Mesenchymal stem cell (in vitro differentiated cells and primary cell): ENCODE measurements around the gene CYB561D1.

Source experiments
- DNase-seq: peaks from one replicate; pipeline ENCODE4 v3.0.0-alpha.2; 2013
- H2AFZ ChIP-seq: one replicate; pipeline ENCODE4 v1.6.1; 2013; ENCODE audit warnings: low read depth, mild to moderate bottlenecking, control low read depth, inconsistent platforms, low read length, moderate library complexity
- H2AK5ac ChIP-seq: 2 replicates; pipeline ENCODE4 v1.6.1; 2013; ENCODE audit warnings: low read length, moderate library complexity, mild to moderate bottlenecking, inconsistent platforms; ENCODE audit not compliant: severe bottlenecking
- H2BK120ac ChIP-seq: one replicate; pipeline ENCODE4 v1.6.1; 2013; ENCODE audit warnings: low read depth, mild to moderate bottlenecking, inconsistent platforms, low read length, moderate library complexity
- H2BK12ac ChIP-seq, 2 experiments: one replicate each; pipeline ENCODE4 v1.6.1; 2013; ENCODE audit warnings: inconsistent platforms in 2 of 2, low read length in 2 of 2, mild to moderate bottlenecking in 2 of 2, moderate library complexity in 2 of 2, control low read depth in 1 of 2
- H2BK15ac ChIP-seq: one replicate; pipeline ENCODE4 v1.6.1; 2013; ENCODE audit warnings: mild to moderate bottlenecking, low read depth, inconsistent platforms; ENCODE audit not compliant: poor library complexity, severe bottlenecking
- H2BK5ac ChIP-seq: 2 replicates; pipeline ENCODE4 v1.6.1; 2013; ENCODE audit warnings: low read depth, mild to moderate bottlenecking, low read length, control low read depth, inconsistent platforms; ENCODE audit not compliant: poor library complexity, severe bottlenecking
- H3K14ac ChIP-seq, 2 experiments: one replicate each; pipeline ENCODE4 v1.6.1; 2013; ENCODE audit warnings: inconsistent platforms in 2 of 2, low read length in 2 of 2, control low read depth in 1 of 2, mild to moderate bottlenecking in 1 of 2, moderate library complexity in 1 of 2
- H3K18ac ChIP-seq, 2 experiments: one replicate each; pipeline ENCODE4 v1.6.1; 2013; ENCODE audit warnings: inconsistent platforms in 2 of 2, low read length in 2 of 2, control low read depth in 1 of 2, low read depth in 1 of 2, mild to moderate bottlenecking in 1 of 2
- H3K23ac ChIP-seq, 2 experiments: one replicate each; pipeline ENCODE4 v1.6.1; 2013; ENCODE audit warnings: inconsistent platforms in 2 of 2, low read length in 2 of 2, mild to moderate bottlenecking in 2 of 2, moderate library complexity in 2 of 2, control low read depth in 1 of 2
- H3K27ac ChIP-seq: 2 replicates; pipeline ENCODE4 v1.5.1; 2013; ENCODE audit warnings: mild to moderate bottlenecking, moderate library complexity, low read length, control low read depth, inconsistent platforms; ENCODE audit not compliant: poor library complexity, severe bottlenecking
- H3K27me3 ChIP-seq, 2 experiments: 2 replicates each; pipeline versions ENCODE4 v1.6.1 to v1.7.0; 2013; ENCODE audit warnings: low read length in 2 of 2, mild to moderate bottlenecking in 2 of 2, moderate library complexity in 2 of 2, control low read depth in 1 of 2, inconsistent platforms in 1 of 2; ENCODE audit not compliant: control insufficient read depth in 1 of 2, insufficient read depth in 1 of 2
- H3K36me3 ChIP-seq, 2 experiments: 2 replicates each; pipeline versions ENCODE4 v1.6.1 to v1.7.0; 2013; ENCODE audit warnings: low read length in 2 of 2, control low read depth in 1 of 2, inconsistent platforms in 1 of 2, low read depth in 1 of 2, mild to moderate bottlenecking in 1 of 2; ENCODE audit not compliant: insufficient read depth in 2 of 2, control insufficient read depth in 1 of 2
- H3K4ac ChIP-seq, 2 experiments: one replicate each; pipeline ENCODE4 v1.6.1; 2013; ENCODE audit warnings: inconsistent platforms in 2 of 2, low read length in 2 of 2, mild to moderate bottlenecking in 2 of 2, moderate library complexity in 2 of 2, control low read depth in 1 of 2, low read depth in 1 of 2
- H3K4me1 ChIP-seq: 2 replicates; pipeline ENCODE4 v1.6.1; 2013; ENCODE audit warnings: low read depth, low read length, control low read depth; ENCODE audit not compliant: control insufficient read depth, insufficient read depth
- H3K4me2 ChIP-seq: 2 replicates; pipeline ENCODE4 v1.6.1; 2013; ENCODE audit warnings: low read length, mild to moderate bottlenecking, inconsistent platforms; ENCODE audit not compliant: poor library complexity, severe bottlenecking
- H3K4me3 ChIP-seq, 2 experiments: 2 replicates each; pipeline versions ENCODE4 v1.5.1 to v1.7.0; 2013; ENCODE audit warnings: low read length in 2 of 2, mild to moderate bottlenecking in 2 of 2, control low read depth in 1 of 2, low read depth in 1 of 2; ENCODE audit not compliant: insufficient read depth in 1 of 2
- H3K79me1 ChIP-seq: replicated peaks from 2 replicates; pipeline ENCODE4 v1.6.1; 2013; ENCODE audit warnings: mild to moderate bottlenecking, control low read depth, low read length, inconsistent platforms; ENCODE audit not compliant: poor library complexity, severe bottlenecking
- H3K9ac ChIP-seq: 2 replicates; pipeline ENCODE4 v1.7.0; 2013; ENCODE audit warnings: mild to moderate bottlenecking, low read length, moderate library complexity
- H3K9me3 ChIP-seq: 2 replicates; pipeline ENCODE4 v1.7.0; 2013; ENCODE audit warnings: mild to moderate bottlenecking, low read length; ENCODE audit not compliant: control insufficient read depth
- H4K8ac ChIP-seq: one replicate; pipeline ENCODE4 v1.6.1; 2013; ENCODE audit warnings: inconsistent platforms, mild to moderate bottlenecking, low read length, moderate library complexity
- H4K91ac ChIP-seq: one replicate; pipeline ENCODE4 v1.6.1; 2013; ENCODE audit warnings: mild to moderate bottlenecking, low read length, inconsistent platforms
- WGBS: methylation state at CpG from one replicate; pipeline ENCODE4 v1.1.7; 2013; ENCODE audit warnings: mixed read lengths; 5-methylcytosine and 5-hydroxymethylcytosine counted together

Gene CYB561D1

DNA sequence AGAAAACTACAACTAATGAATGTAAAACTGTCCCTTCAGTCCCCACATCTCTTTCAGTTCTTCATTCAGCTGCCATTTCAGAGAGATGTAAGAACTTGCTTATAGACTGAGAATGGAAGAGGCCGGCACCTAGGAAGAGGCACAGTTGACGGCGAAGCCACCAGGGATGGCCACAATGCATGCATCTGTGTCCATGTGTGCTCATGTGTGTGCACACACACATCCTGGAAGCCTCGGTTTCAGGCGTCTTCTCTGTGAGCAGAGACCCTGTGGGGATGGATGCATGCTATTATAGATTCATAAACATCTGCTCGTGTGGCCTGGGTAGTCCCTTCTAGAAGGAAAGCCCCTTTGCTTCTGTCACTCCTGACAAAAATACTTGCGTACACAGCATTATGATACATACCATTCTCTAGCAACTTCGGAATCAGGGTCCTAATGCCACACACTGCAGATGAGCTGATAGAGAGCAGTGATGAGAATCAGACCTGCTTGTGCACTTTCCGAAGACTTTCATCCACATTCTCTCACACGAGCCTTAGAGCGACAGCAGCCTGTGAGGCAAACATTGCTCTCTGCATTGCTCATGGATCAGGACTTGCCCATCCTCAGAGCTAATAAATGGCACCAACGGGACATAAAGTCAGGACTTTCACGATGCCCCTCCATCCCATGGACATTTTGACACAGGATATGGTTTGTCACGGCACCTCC, 33.4 kb downstream of the CYB561D1 start:
- Histone ChIP-seq H2BK12ac (no peak overlapping the region), H3K4me1 (peaks cover 11% of the 10 kb centered on the region), H3K4ac (no peak overlapping the region), H3K9me3 (no peaks in the 10 kb centered on the region), H3K4me3 (no peak overlapping the region), H3K9ac (no peak overlapping the region), H3K23ac (no peak overlapping the region), H3K14ac (no peak overlapping the region), H2BK120ac (no peak overlapping the region), H3K36me3 (no peaks in the 10 kb centered on the region), H2AK5ac (no peak overlapping the region), H3K27ac (no peak overlapping the region), H2BK15ac (no peak overlapping the region), H3K18ac (no peak overlapping the region), H2BK5ac (no peak overlapping the region), H3K4me2 (no peak overlapping the region), H3K27me3 (peaks cover 26 to 27% of the 10 kb centered on the region in 2 experiments), H3K79me1 (no peaks in the 10 kb centered on the region), H4K91ac (no peak overlapping the region), H4K8ac (no peak overlapping the region), H2AFZ (no peak overlapping the region)
- 79% methylated on average over 14 of the region's 14 CpGs for WGBS
- DNase-seq, result no peak

DNA sequence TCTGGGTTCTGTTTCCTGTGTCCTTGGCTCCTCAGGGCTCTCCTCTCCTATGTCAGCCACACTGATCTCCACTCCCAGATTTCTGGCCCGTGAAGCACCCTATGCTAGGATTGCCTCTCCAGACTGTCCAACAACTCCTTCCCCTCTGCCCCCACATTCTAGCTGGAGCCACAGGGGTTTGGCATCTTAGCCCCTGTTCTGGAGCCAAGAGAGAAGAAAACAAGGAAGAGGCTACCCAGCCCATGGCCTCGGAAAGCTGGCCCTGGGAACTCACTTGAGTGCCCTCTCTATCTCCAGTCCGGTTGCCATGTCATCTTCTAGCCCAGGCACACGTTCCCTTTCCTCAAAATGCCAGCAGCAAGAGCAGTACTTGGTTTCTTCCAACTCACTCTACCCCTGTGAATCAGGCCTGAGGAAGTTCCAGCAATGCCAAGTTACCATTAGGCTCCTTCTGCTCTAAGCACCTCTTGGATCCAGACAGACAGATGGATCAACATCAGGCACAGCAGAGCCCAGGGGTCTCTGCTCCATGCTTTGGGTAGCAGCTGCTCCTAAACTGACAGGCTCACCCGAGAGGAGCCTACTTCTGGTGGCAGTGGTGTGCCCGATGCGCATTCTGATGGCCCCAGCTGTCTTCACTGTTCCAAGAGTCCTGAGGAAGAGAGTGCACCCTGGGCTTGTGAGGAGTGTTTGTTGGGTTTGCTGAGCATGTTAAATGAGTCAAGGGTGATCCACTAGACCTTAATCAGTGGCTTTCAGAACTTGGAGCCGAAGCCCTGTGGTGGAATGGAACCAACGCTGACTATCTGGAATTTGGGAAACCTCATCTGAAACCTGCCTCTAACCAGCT, 34.2 kb downstream of the CYB561D1 start:
- Histone ChIP-seq H3K9me3 (no peaks in the 10 kb centered on the region), H3K9ac (no peak overlapping the region), H2BK5ac (no peak overlapping the region), H2AFZ (no peak overlapping the region), H4K91ac (no peak overlapping the region), H3K4me3 (no peak overlapping the region), H3K14ac (no peak overlapping the region), H3K27ac (no peak overlapping the region), H3K36me3 (no peaks in the 10 kb centered on the region), H3K23ac (no peak overlapping the region), H3K4ac (no peak overlapping the region), H3K4me2 (no peak overlapping the region), H4K8ac (no peak overlapping the region), H2BK15ac (no peak overlapping the region), H3K27me3 (peaks cover 18 to 20% of the 10 kb centered on the region in 2 experiments), H2AK5ac (no peak overlapping the region), H3K4me1 (peaks cover 15% of the 10 kb centered on the region), H3K79me1 (no peaks in the 10 kb centered on the region), H3K18ac (no peak overlapping the region), H2BK12ac (no peak overlapping the region), H2BK120ac (no peak overlapping the region)
- WGBS, result 83% methylated on average over 9 of the region's 9 CpGs
- no peak for DNase-seq

DNA sequence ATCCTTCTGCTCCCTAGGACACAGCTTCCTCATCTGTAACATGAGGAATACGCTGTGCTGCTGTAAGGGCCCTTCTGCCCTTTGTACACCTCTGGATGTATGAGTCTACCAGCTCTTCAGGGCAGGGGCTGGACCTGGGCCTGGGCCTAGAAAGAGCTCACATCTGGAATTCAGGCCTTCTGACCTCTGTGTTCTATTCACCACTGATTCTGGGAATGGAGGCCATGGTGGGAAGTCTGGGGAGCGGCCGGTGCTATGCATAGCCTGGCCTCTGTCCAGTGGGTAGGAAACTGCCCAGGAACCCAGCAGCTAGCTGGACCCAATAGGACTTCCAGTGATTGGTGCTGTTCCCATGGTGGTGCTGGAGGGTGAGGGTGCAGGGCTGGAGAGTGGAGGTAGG, 34.8 kb downstream of the CYB561D1 start:
- Histone ChIP-seq H2AFZ (no peak overlapping the region), H3K4me2 (no peak overlapping the region), H3K9ac (no peak overlapping the region), H3K36me3 (no peaks in the 10 kb centered on the region), H3K79me1 (no peaks in the 10 kb centered on the region), H2BK12ac (no peak overlapping the region), H3K4me1 (peaks cover 15% of the 10 kb centered on the region), H3K27ac (no peak overlapping the region), H3K18ac (no peak overlapping the region), H3K14ac (no peak overlapping the region), H3K4me3 (no peak overlapping the region), H2BK120ac (no peak overlapping the region), H4K91ac (no peak overlapping the region), H3K4ac (no peak overlapping the region), H3K9me3 (no peaks in the 10 kb centered on the region), H2BK15ac (no peak overlapping the region), H2AK5ac (no peak overlapping the region), H3K23ac (no peak overlapping the region), H3K27me3 (peaks cover 16 to 19% of the 10 kb centered on the region in 2 experiments), H2BK5ac (no peak overlapping the region), H4K8ac (no peak overlapping the region)
- WGBS, result 89% methylated on average over 3 of the region's 3 CpGs
- no peak for DNase-seq

DNA sequence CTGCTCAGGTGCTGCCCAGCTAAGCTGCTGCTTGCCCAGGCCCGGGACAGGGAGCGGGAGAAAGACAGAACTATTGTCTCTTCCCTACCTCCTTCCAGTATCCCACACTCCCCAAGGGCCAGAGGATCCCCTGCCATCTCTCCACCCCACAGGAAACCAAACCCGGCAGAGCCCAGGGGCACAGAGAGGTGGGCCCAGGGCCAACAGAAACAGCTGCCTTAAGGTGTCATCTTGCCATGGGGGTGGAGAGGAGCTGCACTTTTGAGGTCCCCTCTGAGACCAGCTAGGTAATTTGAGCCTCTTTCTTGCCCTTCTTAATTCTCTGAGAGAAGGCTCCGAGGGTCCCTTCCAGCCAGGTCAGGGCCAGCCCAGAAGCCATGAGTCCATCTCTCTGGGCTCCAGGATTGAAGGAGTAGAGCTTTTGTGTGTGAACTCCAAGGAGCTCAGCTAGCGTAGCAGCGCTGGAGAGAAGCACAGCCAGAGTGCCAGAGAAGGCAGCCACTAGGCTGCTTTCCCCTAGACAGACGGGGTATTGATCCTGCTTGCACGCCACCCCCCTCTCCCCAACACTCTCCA, 36.1 kb downstream of the CYB561D1 start:
- Histone ChIP-seq H3K4me2 (no peak overlapping the region), H2AK5ac (no peak overlapping the region), H2BK120ac (no peak overlapping the region), H4K91ac (no peak overlapping the region), H3K27ac (no peak overlapping the region), H3K36me3 (no peaks in the 10 kb centered on the region), H4K8ac (no peak overlapping the region), H3K79me1 (no peaks in the 10 kb centered on the region), H3K4me3 (no peak overlapping the region), H2BK12ac (no peak overlapping the region), H3K4me1 (peaks cover 15% of the 10 kb centered on the region), H3K27me3 (peaks cover 16 to 19% of the 10 kb centered on the region in 2 experiments), H3K9me3 (no peaks in the 10 kb centered on the region), H3K4ac (no peak overlapping the region), H3K9ac (no peak overlapping the region), H2BK5ac (no peak overlapping the region), H2AFZ (peak overlapping the region; percentile 32), H3K23ac (no peak overlapping the region), H3K18ac (no peak overlapping the region), H2BK15ac (no peak overlapping the region), H3K14ac (no peak overlapping the region)
- DNase-seq, result no peak
- WGBS, result 90% methylated on average over 6 of the region's 8 CpGs
